Type B pancreatic cell (in vitro differentiated cells): ENCODE measurements around the gene PIP5K1B. TPM values are rescaled to one million over a fixed set of nuclear protein-coding genes. Genes with fewer than 3 reads are reported as not detected.
A peak's percentile ranks its signal among the peaks of the same experiment; 100 is the strongest.

Experiments
- DNase-seq: peaks from one replicate; pipeline ENCODE4 v3.0.0; 2021; ENCODE audit warnings: mixed read lengths; ENCODE audit not compliant: unreplicated experiment; ENCODE audit errors: extremely low spot score
- H3K27ac Mint-ChIP-seq: 2 replicates; pipeline ENCODE4 v1.8.0; 2021; ENCODE audit warnings: mild to moderate bottlenecking, mixed read lengths
- H3K27me3 Mint-ChIP-seq: 2 replicates; pipeline ENCODE4 v1.8.0; 2021; ENCODE audit warnings: mixed read lengths
- H3K36me3 Mint-ChIP-seq: 2 replicates; pipeline ENCODE4 v1.8.0; 2021; ENCODE audit warnings: mixed read lengths
- H3K4me1 Mint-ChIP-seq: one replicate; pipeline ENCODE4 v1.8.0; 2021; ENCODE audit warnings: mixed read lengths; ENCODE audit not compliant: unreplicated experiment
- H3K4me3 Mint-ChIP-seq: 2 replicates; pipeline ENCODE4 v1.8.0; 2021; ENCODE audit warnings: mild to moderate bottlenecking, mixed read lengths
- H3K9me3 Mint-ChIP-seq: 2 replicates; pipeline ENCODE4 v1.8.0; 2021; ENCODE audit warnings: mixed read lengths
- CTCF ChIP-seq: fragments of 200-600 bp; sonication (generic); conservative IDR thresholded peaks from 2 replicates; pipeline ENCODE4 v1.5.0; 2021; ENCODE audit warnings: antibody characterized with exemption, mild to moderate bottlenecking
- total RNA-seq: library from RNA; stranded (reverse); gene quantifications from 2 replicates; pipeline ENCODE4 v1.2.1, GENCODE V29; 2021; ENCODE audit warnings: low replicate concordance

The PIP5K1B gene
- total RNA-seq, 1 donor from 2014 or later: 9.8 TPM

- Mint-ChIP-seq H3K27ac (peak overlapping the region; percentile 11), H3K4me1 (peaks cover 8% of the 10 kb centered on the region), H3K27me3 (peaks cover 3% of the 10 kb centered on the region), H3K9me3 (no peaks in the 10 kb centered on the region), H3K4me3 (no peak overlapping the region), H3K36me3 (no peaks in the 10 kb centered on the region)
- no peak for DNase-seq
- TF ChIP-seq CTCF: no peak
Measured at GRCh38 chr9:68730570-68731235, 25.7 kb downstream of the PIP5K1B start.

GRCh38 chr9:68731857-68732256, 26.8 kb downstream of the PIP5K1B start:
- no peaks in the 10 kb centered on the region for H3K9me3 Mint-ChIP-seq
- TF ChIP-seq CTCF: no peak
- H3K4me3 Mint-ChIP-seq: no peak overlapping the region
- H3K36me3 Mint-ChIP-seq: no peaks in the 10 kb centered on the region
- H3K4me1 Mint-ChIP-seq: peaks cover 8% of the 10 kb centered on the region
- H3K27me3 Mint-ChIP-seq: peaks cover 3% of the 10 kb centered on the region
- no peak for DNase-seq
- peak overlapping the region; percentile 32 for H3K27ac Mint-ChIP-seq

GRCh38 chr9:68732405-68733020, 27.5 kb downstream of the PIP5K1B start:
- Mint-ChIP-seq H3K4me3 (no peak overlapping the region), H3K27ac (peak overlapping the region; percentile 73), H3K27me3 (peaks cover 3% of the 10 kb centered on the region), H3K36me3 (no peaks in the 10 kb centered on the region), H3K9me3 (no peaks in the 10 kb centered on the region), H3K4me1 (peaks cover 8% of the 10 kb centered on the region)
- no peak for DNase-seq
- TF ChIP-seq CTCF: no peak

- Mint-ChIP-seq H3K27ac (peak overlapping the region; percentile 62), H3K27me3 (peaks cover 3% of the 10 kb centered on the region), H3K36me3 (no peaks in the 10 kb centered on the region), H3K4me3 (no peak overlapping the region), H3K4me1 (peaks cover 8% of the 10 kb centered on the region), H3K9me3 (no peaks in the 10 kb centered on the region)
- DNase-seq: no peak
- TF ChIP-seq CTCF: no peak
Measured at GRCh38 chr9:68733021-68733405, 28.0 kb downstream of the PIP5K1B start.

GRCh38 chr9:68738358-68738757, 33.3 kb downstream of the PIP5K1B start:
- DNase-seq: no peak
- H3K4me3 Mint-ChIP-seq: no peak overlapping the region

More at GRCh38 chr9:68738358-68738757, 33.3 kb downstream of the PIP5K1B start:
- Mint-ChIP-seq H3K9me3 (no peaks in the 10 kb centered on the region), H3K36me3 (no peaks in the 10 kb centered on the region), H3K27ac (no peak overlapping the region), H3K27me3 (peaks cover 3% of the 10 kb centered on the region), H3K4me1 (peaks cover 10% of the 10 kb centered on the region)
- no peak for TF ChIP-seq CTCF
